AG09319 (cell line): ENCODE data around the gene CUX1.

Experiments
- DNase-seq: peaks from one replicate; pipeline ENCODE4 v3.0.0-alpha.2; 2010; ENCODE audit warnings: low read depth; ENCODE audit errors: extremely low read depth
- CTCF ChIP-seq: IDR thresholded peaks from 2 replicates; pipeline ENCODE4 v1.5.1; 2011; ENCODE audit warnings: low read depth, mild to moderate bottlenecking, inconsistent platforms, low read length, moderate library complexity

CUX1 gene

DNA sequence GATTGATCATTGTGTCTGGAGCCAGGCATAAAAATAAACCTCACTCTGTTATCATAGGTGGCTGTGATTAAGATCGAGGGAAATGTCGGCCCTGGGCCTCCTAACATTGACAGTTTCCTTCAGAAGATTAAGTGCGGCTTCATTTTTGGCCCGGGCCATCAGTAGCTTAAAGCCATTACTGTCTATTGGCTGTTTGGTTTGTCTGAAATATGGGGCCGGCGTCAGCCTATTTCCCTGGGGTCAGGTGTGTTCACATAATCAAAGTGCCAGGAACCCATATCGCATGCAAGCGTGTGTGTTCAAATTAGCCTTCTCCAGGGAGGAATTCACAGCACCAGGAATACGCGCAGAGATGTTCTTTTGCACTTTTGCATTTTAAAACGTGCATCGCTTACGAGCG lies 114.7 kb downstream of the CUX1 start:
- TF ChIP-seq CTCF: no peak

GRCh38 chr7:101933028-101933427 lies 115.6 kb downstream of the CUX1 start:
- DNase-seq: no peak
- TF ChIP-seq CTCF: no peak

More for the DNA sequence above, 114.7 kb downstream of the CUX1 start:
- no peak for DNase-seq

GRCh38 chr7:101933688-101934121 lies 116.3 kb downstream of the CUX1 start:
- TF ChIP-seq CTCF: no peak
- no peak for DNase-seq

DNA sequence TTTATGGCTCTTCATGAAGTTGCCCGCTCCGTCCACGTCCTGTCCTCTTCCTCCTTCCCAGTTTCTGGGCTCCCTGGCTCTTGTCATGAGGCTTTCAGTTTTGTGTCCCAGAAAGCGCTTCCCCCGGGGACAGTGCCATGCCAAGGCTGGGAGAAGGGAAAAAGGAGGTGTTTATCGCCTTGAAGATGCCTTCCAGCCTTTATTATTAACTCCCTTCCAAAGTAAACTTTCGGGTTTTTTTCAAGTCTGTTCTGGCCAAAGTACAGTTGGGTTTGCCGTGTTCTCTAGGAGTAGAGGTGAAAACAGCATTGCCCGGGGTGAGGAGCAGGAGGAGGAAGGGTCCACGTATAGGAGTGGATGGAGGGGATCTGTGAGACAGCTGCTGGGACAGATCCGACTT lies 117.2 kb downstream of the CUX1 start:
- TF ChIP-seq CTCF: no peak
- DNase-seq: no peak

DNA sequence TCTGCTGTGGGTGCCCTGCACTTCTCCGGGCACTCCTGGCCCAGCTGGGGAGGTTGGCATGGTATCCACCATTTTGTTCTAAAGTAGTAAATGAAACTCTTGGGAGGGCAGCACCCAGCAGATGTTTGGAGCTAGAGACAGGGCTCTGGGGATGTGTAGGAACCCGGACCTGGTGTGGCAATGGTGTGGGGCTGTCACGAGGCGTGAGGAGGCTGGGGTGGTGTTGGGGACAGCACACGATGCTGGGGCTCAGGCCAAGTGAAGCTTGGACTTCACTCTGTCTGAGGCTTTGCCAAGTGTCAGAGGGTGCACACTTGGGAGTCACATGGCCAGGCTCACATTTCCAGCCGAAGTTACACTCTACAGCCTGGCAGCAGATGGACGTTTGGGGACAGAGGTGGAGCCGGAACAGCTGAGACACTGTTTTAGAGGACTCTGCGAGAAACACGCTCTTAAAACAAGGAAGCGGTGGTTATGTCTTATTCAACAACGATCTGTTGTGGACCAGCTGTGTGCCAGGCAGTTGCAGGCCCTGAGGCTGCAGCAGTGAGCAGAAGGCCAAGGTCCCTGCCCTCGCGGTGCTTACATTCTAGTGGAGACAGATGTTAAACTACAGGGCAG lies 118.2 kb downstream of the CUX1 start:
- DNase-seq: no peak
- TF ChIP-seq CTCF: no peak

DNA sequence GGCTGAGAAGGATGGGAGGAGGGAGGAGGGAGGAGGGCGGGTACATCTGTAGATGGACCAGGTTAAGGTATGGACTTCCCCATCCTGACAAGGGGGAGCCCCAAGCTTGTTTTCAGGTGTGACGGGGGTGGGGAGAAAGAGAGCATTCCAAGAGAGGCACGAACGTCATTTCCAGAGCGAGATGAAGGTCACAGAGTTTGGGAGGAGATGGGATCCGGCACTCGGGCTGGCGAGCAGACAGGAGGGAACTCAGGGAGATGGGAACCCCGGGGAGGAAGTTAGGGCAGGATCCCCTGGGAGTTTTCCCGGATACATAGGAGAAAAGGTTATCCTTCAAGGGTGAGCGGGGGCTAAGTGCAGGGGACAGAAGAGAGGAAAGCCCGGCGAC lies 118.8 kb downstream of the CUX1 start:
- no peak for TF ChIP-seq CTCF
- DNase-seq: no peak

GRCh38 chr7:101936611-101937231 lies 119.3 kb downstream of the CUX1 start:
- no peak for TF ChIP-seq CTCF
- no peak for DNase-seq
